Putamen (tissue), 1 donor: ENCODE results near the gene TCEA3.

Experiments used
- DNase-seq: peaks from one replicate; pipeline ENCODE4 v3.0.0-alpha.2; 2016; ENCODE audit warnings: low spot score

Gene TCEA3

GRCh38 chr1:23421343-23421742 lies 3.2 kb downstream of the TCEA3 start:
- DNase-seq = no peak

- no peak for DNase-seq
Measured at GRCh38 chr1:23420778-23421177, 3.8 kb downstream of the TCEA3 start.

GRCh38 chr1:23419180-23419579 lies 5.4 kb downstream of the TCEA3 start:
- no peak for DNase-seq

- no peak for DNase-seq
Measured at GRCh38 chr1:23417570-23417969, 7.0 kb downstream of the TCEA3 start.

GRCh38 chr1:23416964-23417363 lies 7.6 kb downstream of the TCEA3 start:
- DNase-seq = no peak

GRCh38 chr1:23408797-23409290 lies 15.7 kb downstream of the TCEA3 start:
- DNase-seq = no peak

GRCh38 chr1:23407016-23407630 lies 17.4 kb downstream of the TCEA3 start:
- no peak for DNase-seq

GRCh38 chr1:23405946-23406345 lies 18.6 kb downstream of the TCEA3 start:
- DNase-seq = no peak

- peak; percentile 68 for DNase-seq
Measured at GRCh38 chr1:23403735-23404486, 20.6 kb downstream of the TCEA3 start.

GRCh38 chr1:23403355-23403734 lies 21.2 kb downstream of the TCEA3 start:
- no peak for DNase-seq

GRCh38 chr1:23403038-23403336 lies 21.6 kb downstream of the TCEA3 start:
- DNase-seq = no peak

GRCh38 chr1:23402286-23403037 lies 22.1 kb downstream of the TCEA3 start:
- DNase-seq = no peak

GRCh38 chr1:23401313-23401712 lies 23.2 kb downstream of the TCEA3 start:
- DNase-seq = no peak

GRCh38 chr1:23400324-23401114 lies 24.0 kb downstream of the TCEA3 start:
- DNase-seq = no peak

- DNase-seq = no peak
Measured at GRCh38 chr1:23399229-23399628, 25.3 kb downstream of the TCEA3 start.

GRCh38 chr1:23397908-23398307 lies 26.6 kb downstream of the TCEA3 start:
- no peak for DNase-seq

GRCh38 chr1:23396380-23396779 lies 28.2 kb downstream of the TCEA3 start:
- no peak for DNase-seq

- no peak for DNase-seq
Measured at GRCh38 chr1:23395849-23396248, 28.7 kb downstream of the TCEA3 start.

- no peak for DNase-seq
Measured at GRCh38 chr1:23395154-23395724, 29.3 kb downstream of the TCEA3 start.

- DNase-seq = no peak
Measured at GRCh38 chr1:23394684-23395083, 29.9 kb downstream of the TCEA3 start.

GRCh38 chr1:23394181-23394580 lies 30.4 kb downstream of the TCEA3 start:
- no peak for DNase-seq

- no peak for DNase-seq
Measured at GRCh38 chr1:23393706-23394105, 30.8 kb downstream of the TCEA3 start.
